ENCODE data around the gene CCDC106.

The CCDC106 gene

GRCh38 chr19:55702131-55702627 is 54.2 kb downstream of the CCDC106 start:
- no peak for DNase-seq (ENCODE audit: extremely low spot score)
- ChIA-PET CTCF (no interaction called here), POLR2A (no interaction called here)
- TF ChIP-seq TARDBP (IDR thresholded peaks at IDR 0.05): no peak
- no peak for TF ChIP-seq BHLHE40 (IDR thresholded peaks at IDR 0.05; ENCODE audit: borderline replicate concordance)
- no peak for TF ChIP-seq PKNOX1 (IDR thresholded peaks at IDR 0.05)
- TF ChIP-seq SP1 (IDR thresholded peaks at IDR 0.05): no peak
- no peak for TF ChIP-seq NFRKB (IDR thresholded peaks at IDR 0.05)
- TF ChIP-seq ARNT (IDR thresholded peaks at IDR 0.05): no peak
- no peak for TF ChIP-seq FOXM1 (IDR thresholded peaks at IDR 0.05; ENCODE audit: borderline replicate concordance)
- TF ChIP-seq L3MBTL2 (conservative IDR thresholded peaks at IDR 0.05): no peak
- TF ChIP-seq SUZ12 (IDR thresholded peaks at IDR 0.05): no peak

Data from HEK293T (cell line).